Stimulated activated effector memory CD8-positive, alpha-beta T cell treated with anti-CD3 and anti-CD28 coated beads, Interleukin-12 subunit alpha, Interleukin-12 subunit beta, amount 100 ng/mL, for 72 hours (primary cell): ENCODE data around the gene HDLBP.

Experiments
- ATAC-seq: fragments of 150-1000 bp; cut with Tn5 transposase; 2 replicates; pipeline ENCODE4 v1.10.0; 2021
- DNase-seq, 2 donors: peaks; one replicate each; pipeline ENCODE4 v3.0.0; 2021 to 2022; ENCODE audit warnings: low spot score in 2 of 2
- H3K27ac Mint-ChIP-seq: one replicate; pipeline ENCODE4 v1.8.0; 2022; ENCODE audit warnings: mild to moderate bottlenecking, mixed read lengths
- H3K36me3 Mint-ChIP-seq: one replicate; pipeline ENCODE4 v1.8.0; 2022; ENCODE audit warnings: mild to moderate bottlenecking, mixed read lengths
- H3K4me1 Mint-ChIP-seq: one replicate; pipeline ENCODE4 v1.8.0; 2022; ENCODE audit warnings: mixed read lengths
- H3K4me3 Mint-ChIP-seq: one replicate; pipeline ENCODE4 v1.8.0; 2022; ENCODE audit warnings: mild to moderate bottlenecking, mixed read lengths
- H3K9me3 Mint-ChIP-seq: one replicate; pipeline ENCODE4 v1.8.0; 2022; ENCODE audit warnings: mixed read lengths

HDLBP gene

GRCh38 chr2:241242306-241242705 is 73.2 kb downstream of the HDLBP start:
- H3K27ac Mint-ChIP-seq = peak overlapping the region; percentile 32
- peaks cover 100% of the 10 kb centered on the region for H3K36me3 Mint-ChIP-seq

GRCh38 chr2:241241669-241242068 is 73.8 kb downstream of the HDLBP start:
- Mint-ChIP-seq H3K27ac (no peak overlapping the region), H3K4me1 (no peaks in the 10 kb centered on the region), H3K9me3 (no peaks in the 10 kb centered on the region), H3K4me3 (no peak overlapping the region), H3K36me3 (peaks cover 100% of the 10 kb centered on the region)
- DNase-seq (no peak), ATAC-seq (no peak)

More at GRCh38 chr2:241242306-241242705, 73.2 kb downstream of the HDLBP start:
- no peak for DNase-seq
- H3K4me3 Mint-ChIP-seq = no peak overlapping the region
- ATAC-seq = no peak
- no peaks in the 10 kb centered on the region for H3K4me1 Mint-ChIP-seq
- H3K9me3 Mint-ChIP-seq = no peaks in the 10 kb centered on the region

GRCh38 chr2:241240320-241241004 is 75.0 kb downstream of the HDLBP start:
- no peak for ATAC-seq
- no peaks in the 10 kb centered on the region for H3K4me1 Mint-ChIP-seq
- no peaks in the 10 kb centered on the region for H3K9me3 Mint-ChIP-seq
- H3K27ac Mint-ChIP-seq = no peak overlapping the region
- peaks cover 100% of the 10 kb centered on the region for H3K36me3 Mint-ChIP-seq
- H3K4me3 Mint-ChIP-seq = no peak overlapping the region
- no peak for DNase-seq

- Mint-ChIP-seq H3K36me3 (peaks cover 100% of the 10 kb centered on the region), H3K4me1 (no peaks in the 10 kb centered on the region), H3K27ac (peak overlapping the region; percentile 52), H3K9me3 (no peaks in the 10 kb centered on the region), H3K4me3 (no peak overlapping the region)
- DNase-seq (no peak), ATAC-seq (no peak)
Observed at GRCh38 chr2:241239552-241240202, 75.8 kb downstream of the HDLBP start.

- peaks cover 100% of the 10 kb centered on the region for H3K36me3 Mint-ChIP-seq
- H3K9me3 Mint-ChIP-seq = no peaks in the 10 kb centered on the region
- H3K4me1 Mint-ChIP-seq = no peaks in the 10 kb centered on the region
- H3K4me3 Mint-ChIP-seq = no peak overlapping the region
- DNase-seq (no peak), ATAC-seq (no peak)
- peak overlapping the region; percentile 52 for H3K27ac Mint-ChIP-seq
Observed at GRCh38 chr2:241238693-241239198, 76.7 kb downstream of the HDLBP start.

GRCh38 chr2:241237949-241238371 is 77.5 kb downstream of the HDLBP start:
- Mint-ChIP-seq H3K36me3 (peaks cover 100% of the 10 kb centered on the region), H3K4me1 (no peaks in the 10 kb centered on the region), H3K9me3 (no peaks in the 10 kb centered on the region), H3K4me3 (no peak overlapping the region), H3K27ac (peak overlapping the region; percentile 38)
- DNase-seq (no peak), ATAC-seq (no peak)

- H3K36me3 Mint-ChIP-seq = peaks cover 100% of the 10 kb centered on the region
- H3K4me1 Mint-ChIP-seq = no peaks in the 10 kb centered on the region
- H3K9me3 Mint-ChIP-seq = no peaks in the 10 kb centered on the region
- ATAC-seq (no peak), DNase-seq (no peak)
- H3K4me3 Mint-ChIP-seq = no peak overlapping the region
- peak overlapping the region; percentile 38 for H3K27ac Mint-ChIP-seq
Observed at GRCh38 chr2:241237047-241237446, 78.4 kb downstream of the HDLBP start.

GRCh38 chr2:241235859-241236593 is 79.4 kb downstream of the HDLBP start:
- no peak for ATAC-seq
- no peaks in the 10 kb centered on the region for H3K4me1 Mint-ChIP-seq
- DNase-seq = no peak
- peak overlapping the region; percentile 38 for H3K27ac Mint-ChIP-seq
- peaks cover 100% of the 10 kb centered on the region for H3K36me3 Mint-ChIP-seq
- no peak overlapping the region for H3K4me3 Mint-ChIP-seq
- H3K9me3 Mint-ChIP-seq = no peaks in the 10 kb centered on the region

- DNase-seq = no peak
- H3K4me3 Mint-ChIP-seq = no peak overlapping the region
- H3K36me3 Mint-ChIP-seq = peaks cover 100% of the 10 kb centered on the region
- no peaks in the 10 kb centered on the region for H3K9me3 Mint-ChIP-seq
- no peak for ATAC-seq
- peak overlapping the region; percentile 63 for H3K27ac Mint-ChIP-seq
- no peaks in the 10 kb centered on the region for H3K4me1 Mint-ChIP-seq
Observed at GRCh38 chr2:241234962-241235740, 80.3 kb downstream of the HDLBP start.

- Mint-ChIP-seq H3K4me3 (no peak overlapping the region), H3K36me3 (peaks cover 100% of the 10 kb centered on the region), H3K9me3 (no peaks in the 10 kb centered on the region), H3K27ac (peak overlapping the region; percentile 63), H3K4me1 (no peaks in the 10 kb centered on the region)
- no peak for ATAC-seq
- DNase-seq = no peak
Observed at GRCh38 chr2:241234066-241234790, 81.2 kb downstream of the HDLBP start.

- peaks cover 99% of the 10 kb centered on the region for H3K36me3 Mint-ChIP-seq
Observed at GRCh38 chr2:241232736-241233575, 82.5 kb downstream of the HDLBP start.

GRCh38 chr2:241230435-241230834 is 85.0 kb downstream of the HDLBP start:
- Mint-ChIP-seq H3K4me3 (no peak overlapping the region), H3K4me1 (no peaks in the 10 kb centered on the region), H3K36me3 (peaks cover 96% of the 10 kb centered on the region), H3K9me3 (no peaks in the 10 kb centered on the region), H3K27ac (no peak overlapping the region)
- ATAC-seq (no peak), DNase-seq (no peak)

More at GRCh38 chr2:241232736-241233575, 82.5 kb downstream of the HDLBP start:
- no peak for DNase-seq
- peak overlapping the region; percentile 63 for H3K27ac Mint-ChIP-seq
- no peaks in the 10 kb centered on the region for H3K9me3 Mint-ChIP-seq
- H3K4me1 Mint-ChIP-seq = no peaks in the 10 kb centered on the region
- H3K4me3 Mint-ChIP-seq = no peak overlapping the region
- ATAC-seq = no peak

GRCh38 chr2:241229563-241230401 is 85.7 kb downstream of the HDLBP start:
- ATAC-seq (no peak), DNase-seq (no peak)
- no peak overlapping the region for H3K4me3 Mint-ChIP-seq
- H3K27ac Mint-ChIP-seq = no peak overlapping the region
- H3K9me3 Mint-ChIP-seq = no peaks in the 10 kb centered on the region
- peaks cover 2% of the 10 kb centered on the region for H3K4me1 Mint-ChIP-seq
- H3K36me3 Mint-ChIP-seq = peaks cover 90% of the 10 kb centered on the region
